HG02885 (cell line): ENCODE data around the gene MAP9.
"Not testable (repeated sequence)": the region's sequence is repeated elsewhere in the genome, so short reads cannot be mapped to it uniquely, and the experiment has no call there.

Experiments
- ATAC-seq: cut with Tn5 transposase; IDR thresholded peaks from one replicate; pipeline ENCODE4 v1.9.1; 2021; ENCODE audit warnings: mild to moderate bottlenecking; ENCODE audit not compliant: unreplicated experiment, poor library complexity

Gene MAP9

DNA sequence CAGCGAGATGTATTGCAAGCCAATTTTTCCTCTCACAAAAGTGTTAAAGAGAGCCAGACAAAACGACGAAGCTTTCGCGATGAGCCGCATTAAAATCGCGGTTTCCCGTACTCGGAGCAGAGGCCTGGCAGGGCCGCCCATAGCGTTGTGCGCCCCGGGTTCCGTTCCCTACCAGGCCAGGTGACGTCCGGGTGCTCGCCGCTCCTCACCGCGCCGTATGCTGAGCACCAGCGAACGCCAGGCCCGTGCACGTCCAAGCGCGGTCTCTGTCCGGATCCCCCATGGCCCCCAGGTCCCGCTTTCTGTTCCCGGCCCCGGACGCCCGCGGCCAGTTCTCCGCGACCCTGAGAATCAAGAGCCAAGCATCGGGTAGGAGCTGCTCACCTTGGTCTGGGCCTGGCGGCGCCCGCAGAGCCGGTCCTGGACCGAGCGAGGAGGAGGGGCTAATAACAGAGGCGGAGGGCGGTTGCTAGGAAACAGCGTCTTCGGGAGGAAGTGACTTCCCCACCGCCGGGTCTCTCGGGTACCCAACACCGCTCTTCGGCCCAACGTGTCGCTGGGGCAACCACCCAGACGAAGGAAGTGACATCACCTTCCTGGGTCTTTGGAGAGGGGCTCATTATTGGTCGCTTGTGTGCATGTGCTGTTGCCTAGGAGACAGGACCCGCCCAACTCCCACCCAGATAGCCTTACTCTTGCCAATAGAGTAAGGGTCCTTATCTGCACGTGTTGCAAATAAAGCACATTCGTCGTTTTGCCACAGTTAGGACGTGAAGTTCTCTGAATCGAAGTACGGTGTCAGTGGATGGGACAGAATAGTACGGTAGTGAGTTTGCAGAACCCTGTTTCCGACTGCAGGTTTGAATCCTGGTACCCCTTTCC lies at the start of gene MAP9:
MAP9 (minus strand) TSS at position 579 of the 882 bp plus-strand sequence. CDS start 1,115 bp downstream, outside the sequence.
- ATAC-seq: peak; percentile 98

- ATAC-seq: not testable (repeated sequence)
Measured at GRCh38 chr4:155424778-155425177, 48.0 kb upstream of the MAP9 start.

DNA sequence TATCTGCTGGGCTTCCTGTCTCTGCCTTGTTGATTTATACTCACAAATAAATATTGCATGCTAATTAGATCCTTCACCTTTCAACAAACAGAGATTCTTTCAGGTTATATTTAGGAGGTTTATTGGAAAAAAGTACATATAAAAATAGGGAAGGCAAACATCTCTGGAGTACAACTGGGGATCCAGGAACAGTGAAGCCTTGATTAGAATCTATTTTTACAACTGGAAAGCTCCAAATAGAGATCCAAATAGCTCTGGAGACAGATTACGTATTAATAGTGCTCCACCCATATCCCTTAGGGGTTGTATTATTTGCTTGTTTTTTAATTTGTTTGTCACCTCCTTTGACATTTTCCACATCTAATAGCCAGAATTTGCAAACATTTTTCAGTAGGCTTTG lies 46.9 kb upstream of the MAP9 start:
- ATAC-seq: no peak

- ATAC-seq: no peak
Measured at GRCh38 chr4:155419266-155419665, 42.5 kb upstream of the MAP9 start.

DNA sequence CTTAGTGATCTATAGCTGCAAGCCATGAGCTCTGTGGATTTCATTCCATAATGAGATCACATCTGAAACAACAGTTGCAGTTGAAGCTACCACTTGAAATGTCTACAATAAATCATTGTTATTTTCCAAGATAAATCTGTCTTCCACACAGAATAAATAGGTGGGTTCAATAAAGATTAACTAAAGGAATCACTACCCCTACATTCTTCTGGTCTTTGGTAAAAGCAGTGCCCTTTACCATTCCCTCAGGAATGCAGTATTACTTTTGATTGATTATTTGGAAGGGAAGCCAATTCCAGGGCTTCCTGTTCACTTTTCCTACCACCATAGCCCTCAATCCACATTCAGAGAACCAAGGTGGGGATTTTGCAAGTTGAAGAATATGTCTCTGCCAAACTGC lies 38.9 kb upstream of the MAP9 start:
- no peak for ATAC-seq

DNA sequence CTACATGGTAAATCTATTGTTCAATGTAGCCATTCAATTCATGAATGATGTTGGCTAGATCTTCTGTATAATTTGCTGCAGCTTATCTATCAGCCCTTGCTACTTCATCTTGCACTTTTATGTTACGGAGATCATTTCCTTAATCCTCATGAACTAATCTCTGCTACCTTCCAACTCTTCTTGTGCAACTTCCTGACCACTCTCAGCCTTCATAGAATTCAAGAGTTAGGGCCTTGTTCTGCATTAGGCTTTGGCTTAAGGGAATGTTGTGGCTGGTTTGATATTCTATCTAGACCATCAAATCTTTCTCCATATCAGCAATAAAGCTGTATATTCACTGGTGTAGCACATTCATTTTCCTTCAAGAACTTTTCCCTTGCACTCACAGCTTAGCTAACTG lies 36.7 kb upstream of the MAP9 start:
- no peak for ATAC-seq

DNA sequence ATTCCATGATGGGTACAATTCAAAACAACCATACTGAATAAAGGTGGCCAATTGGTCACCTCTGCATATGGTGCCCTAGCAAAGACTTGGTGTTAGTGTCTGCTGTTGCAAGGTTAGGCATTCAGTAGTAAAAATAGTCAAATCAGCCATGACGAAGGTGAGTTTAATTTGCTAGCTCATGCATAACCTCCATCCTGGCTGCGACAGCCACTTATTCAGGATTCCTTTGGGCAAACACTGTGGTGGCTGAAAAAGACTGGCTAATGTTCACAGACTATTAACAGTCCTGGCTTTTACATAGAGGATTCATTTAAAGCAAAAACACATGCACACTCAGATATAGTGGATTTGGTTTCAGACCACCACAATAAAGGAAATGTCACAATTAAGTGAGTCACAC lies 34.8 kb upstream of the MAP9 start:
- ATAC-seq: no peak

DNA sequence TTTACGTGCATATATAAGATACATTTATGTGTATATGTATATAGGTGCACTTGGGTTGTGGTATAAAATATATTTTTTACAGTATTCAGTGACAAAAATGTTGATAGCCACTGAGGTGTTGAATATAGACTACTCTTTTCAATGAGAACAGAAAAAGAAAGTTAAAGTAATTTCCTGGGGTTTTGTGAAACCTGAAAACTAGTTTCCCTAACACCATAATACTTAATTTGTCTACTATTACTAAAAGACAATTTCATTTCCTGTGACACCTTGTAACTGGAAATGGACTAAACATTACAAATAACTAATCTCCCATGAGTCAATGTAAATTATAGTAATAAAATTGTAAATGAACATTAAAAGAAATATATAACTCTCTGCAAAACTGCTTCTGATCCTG lies 32.0 kb upstream of the MAP9 start:
- ATAC-seq: no peak

DNA sequence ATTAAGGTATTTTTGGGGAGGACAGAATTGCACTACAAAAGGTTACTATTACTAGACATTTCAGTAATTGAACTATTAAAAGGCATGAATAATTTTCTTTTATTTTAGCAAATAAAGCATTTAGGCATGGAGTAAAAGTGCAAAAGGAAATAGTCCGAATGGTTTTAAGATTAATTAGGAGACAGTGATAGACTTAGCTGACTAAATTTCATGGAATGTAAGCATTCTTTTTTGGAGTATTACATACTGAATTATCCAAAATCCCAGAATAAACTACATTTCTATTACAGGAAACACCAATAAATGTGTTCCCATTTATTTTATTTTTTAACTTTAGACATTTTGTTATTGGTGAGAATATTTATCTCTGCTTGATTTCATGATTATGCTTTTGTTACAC lies 30.7 kb upstream of the MAP9 start:
- ATAC-seq: no peak

GRCh38 chr4:155405059-155405458 lies 28.3 kb upstream of the MAP9 start:
- ATAC-seq: no peak

DNA sequence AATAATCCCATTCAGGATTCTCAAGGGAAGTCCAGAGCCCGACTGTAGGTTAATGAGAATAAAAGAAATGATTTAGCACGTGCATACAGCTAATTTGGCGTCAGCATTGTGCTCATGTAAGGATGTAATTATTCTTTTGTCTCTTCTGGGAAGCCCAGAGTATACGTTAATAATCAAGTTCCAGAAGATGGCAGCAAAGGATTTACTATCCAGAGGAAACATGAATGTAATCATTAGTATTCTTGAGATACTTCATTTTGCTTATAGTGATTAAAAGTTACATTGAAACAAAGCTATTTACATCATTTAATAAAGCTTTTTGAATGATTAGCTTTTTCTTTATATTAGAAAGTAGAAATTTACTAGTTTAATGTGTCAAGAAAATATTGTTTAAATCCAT lies 27.1 kb upstream of the MAP9 start:
- ATAC-seq: no peak

- ATAC-seq: no peak
Measured at GRCh38 chr4:155402941-155403340, 26.2 kb upstream of the MAP9 start.

DNA sequence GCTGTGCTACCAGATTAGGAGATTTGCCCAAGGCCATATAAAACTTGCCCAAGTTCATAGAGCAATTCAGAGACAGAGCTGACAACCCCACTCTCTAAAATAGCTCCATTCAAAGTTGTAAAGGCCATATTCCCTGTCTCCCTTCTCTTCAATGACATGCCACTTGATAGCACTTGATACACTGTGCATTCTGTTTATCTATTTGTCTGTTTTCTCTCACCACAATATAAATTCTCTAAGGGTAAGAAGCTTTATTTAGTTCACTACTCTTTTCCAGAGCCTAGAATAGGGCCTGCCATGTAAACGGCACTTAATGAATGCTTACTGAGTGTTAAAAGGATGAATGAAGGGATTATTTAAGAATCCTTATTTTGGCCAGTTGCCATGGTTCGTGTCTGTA lies 24.1 kb upstream of the MAP9 start:
- ATAC-seq: no peak

DNA sequence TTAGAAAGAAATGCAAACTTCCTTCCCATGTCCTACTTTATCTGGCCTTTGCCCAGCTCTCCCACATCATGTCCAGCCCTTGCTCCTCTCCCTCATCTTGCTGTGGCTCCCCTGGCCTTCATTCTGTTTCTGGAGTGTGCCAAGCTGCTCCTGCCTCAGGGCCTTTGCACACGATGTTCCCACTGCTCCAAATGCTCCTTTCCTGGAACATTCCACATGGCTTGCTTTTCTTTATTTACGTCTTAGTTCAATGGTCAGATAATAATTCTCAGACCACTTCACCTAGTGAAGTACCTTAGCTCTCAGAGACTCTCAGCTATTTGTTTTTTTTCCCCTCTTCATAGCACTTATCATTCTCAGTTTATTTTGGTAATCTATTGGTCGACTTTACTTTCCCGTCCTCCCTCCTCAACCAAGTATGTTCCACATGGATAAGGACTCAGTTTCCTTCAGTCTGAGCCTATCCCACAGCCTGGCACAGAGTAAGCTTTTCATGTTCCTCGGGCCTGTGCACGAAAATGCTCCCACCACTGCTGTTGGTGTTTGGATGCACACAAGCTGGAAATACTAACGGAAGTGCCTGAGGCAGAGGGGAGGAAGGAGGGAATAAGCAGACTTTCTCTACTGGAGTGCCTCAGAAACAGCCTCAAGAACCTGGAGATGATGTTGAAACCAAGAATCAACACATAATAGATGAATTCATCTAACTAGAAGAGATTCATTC lies 23.4 kb upstream of the MAP9 start:
- no peak for ATAC-seq

- ATAC-seq: no peak
Measured at GRCh38 chr4:155392481-155393184, 15.9 kb upstream of the MAP9 start.

DNA sequence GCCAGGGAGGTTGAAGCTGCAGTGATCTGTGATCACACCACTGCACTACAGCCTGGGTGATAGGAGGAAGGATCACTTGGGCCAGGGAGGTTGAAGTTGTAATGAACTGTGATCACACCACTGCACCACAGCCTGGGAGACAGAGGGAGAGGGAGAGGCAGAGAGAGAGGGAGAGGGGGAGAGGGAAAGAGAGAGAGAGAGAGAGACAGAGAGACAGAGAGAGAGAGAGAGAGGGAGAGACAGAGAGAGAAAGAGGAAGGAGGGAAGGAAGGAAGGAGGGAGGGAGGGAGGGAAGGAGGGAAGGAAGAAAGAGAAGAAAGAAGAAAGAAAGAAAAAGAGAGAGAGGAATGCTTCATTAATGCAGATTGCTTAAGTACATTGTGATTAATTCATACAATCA lies 15.2 kb upstream of the MAP9 start:
- no peak for ATAC-seq

GRCh38 chr4:155388162-155388561 lies 11.4 kb upstream of the MAP9 start:
- no peak for ATAC-seq

DNA sequence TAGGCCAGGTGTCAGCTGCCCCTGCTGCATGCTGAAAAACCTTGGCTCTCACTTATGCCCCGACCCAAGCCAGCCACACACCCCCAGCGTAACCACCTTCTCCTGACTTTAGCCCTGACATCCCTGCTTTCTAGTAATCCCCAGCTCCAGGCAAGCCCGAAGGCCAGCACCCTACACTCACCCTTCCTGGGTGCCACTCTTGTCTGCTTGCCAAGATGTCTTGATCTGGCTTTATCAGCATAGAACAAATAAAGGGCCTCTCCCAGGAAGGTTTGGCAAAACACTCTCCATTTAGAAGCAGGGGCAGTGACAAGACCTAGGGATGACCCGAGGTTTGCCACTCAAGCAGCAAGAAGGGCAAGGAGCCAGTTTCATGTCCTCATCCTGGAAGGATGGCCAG lies 6.8 kb upstream of the MAP9 start:
- no peak for ATAC-seq

GRCh38 chr4:155377276-155377675 lies 511 bp upstream of the MAP9 start:
- no peak for ATAC-seq

- ATAC-seq: peak; percentile 36
Measured at GRCh38 chr4:155371432-155372043, 5.2 kb downstream of the MAP9 start.

- peak; percentile 64 for ATAC-seq
Measured at GRCh38 chr4:155367608-155368007, 9.2 kb downstream of the MAP9 start.
